ENCODE data around the gene MATR3.

GRCh38 chr5:139344177-139344576 is 50.6 kb downstream of the MATR3 start:
- TF ChIP-seq ZNF274 (IDR thresholded peaks at IDR 0.05; ENCODE audit: low read depth, low read length), result no peak
- no peak for TF ChIP-seq YY1 (IDR thresholded peaks at IDR 0.05; ENCODE audit: insufficient read depth, insufficient read length)
- TF ChIP-seq SUZ12 (IDR thresholded peaks at IDR 0.05; ENCODE audit: extremely low read depth, insufficient read depth, insufficient read length), result no peak

Measured in NT2/D1 (cell line).